ENCODE results near the gene FCSK.
"Not testable (repeated sequence)": the region's sequence is repeated elsewhere in the genome, so short reads cannot be mapped to it uniquely, and the experiment has no call there.

Gene FCSK

GRCh38 chr16:70448075-70448474 lies 6.3 kb upstream of the FCSK start:
- TF ChIP-seq CTCF (IDR thresholded peaks at IDR 0.05; ENCODE audit: poor library complexity, severe bottlenecking) = no peak
- ATAC-seq (ENCODE audit: low read depth) (no peak), DNase-seq (ENCODE audit: low spot score) (no peak)

GRCh38 chr16:70450142-70451003 lies 4.0 kb upstream of the FCSK start:
- H3K27ac ChIP-seq (ENCODE audit: poor library complexity, severe bottlenecking); H3K4me3 ChIP-seq (ENCODE audit: severe bottlenecking); ATAC-seq (ENCODE audit: low read depth); H3K36me3 ChIP-seq (ENCODE audit: low read depth); DNase-seq (ENCODE audit: low spot score); H3K9me3 ChIP-seq (ENCODE audit: severe bottlenecking); H3K4me1 ChIP-seq (ENCODE audit: insufficient read depth, poor library complexity, severe bottlenecking); H3K27me3 ChIP-seq (ENCODE audit: insufficient read depth, poor library complexity, severe bottlenecking): not testable (repeated sequence)

More at GRCh38 chr16:70448075-70448474, 6.3 kb upstream of the FCSK start:
- Histone ChIP-seq H3K4me1 (ENCODE audit: insufficient read depth, poor library complexity, severe bottlenecking) (no peaks in the 10 kb centered on the region), H3K27me3 (ENCODE audit: insufficient read depth, poor library complexity, severe bottlenecking) (no peaks in the 10 kb centered on the region), H3K4me3 (ENCODE audit: severe bottlenecking) (no peak overlapping the region), H3K27ac (ENCODE audit: poor library complexity, severe bottlenecking) (no peak overlapping the region), H3K36me3 (ENCODE audit: low read depth) (no peaks in the 10 kb centered on the region), H3K9me3 (ENCODE audit: severe bottlenecking) (no peaks in the 10 kb centered on the region)

- not testable (repeated sequence) for ATAC-seq (ENCODE audit: low read depth); DNase-seq (ENCODE audit: low spot score); H3K4me1 ChIP-seq (ENCODE audit: insufficient read depth, poor library complexity, severe bottlenecking); H3K27me3 ChIP-seq (ENCODE audit: insufficient read depth, poor library complexity, severe bottlenecking); H3K27ac ChIP-seq (ENCODE audit: poor library complexity, severe bottlenecking); H3K4me3 ChIP-seq (ENCODE audit: severe bottlenecking); H3K9me3 ChIP-seq (ENCODE audit: severe bottlenecking); H3K36me3 ChIP-seq (ENCODE audit: low read depth)
Measured at GRCh38 chr16:70451004-70451340, 3.4 kb upstream of the FCSK start.

GRCh38 chr16:70453117-70453891 lies 1.1 kb upstream of the FCSK start:
- peak overlapping the region; percentile 61 for H3K27ac ChIP-seq (ENCODE audit: poor library complexity, severe bottlenecking)
- ATAC-seq (ENCODE audit: low read depth) (no peak), DNase-seq (ENCODE audit: low spot score) (no peak)
- no peak for TF ChIP-seq CTCF (IDR thresholded peaks at IDR 0.05; ENCODE audit: poor library complexity, severe bottlenecking)
- no peaks in the 10 kb centered on the region for H3K27me3 ChIP-seq (ENCODE audit: insufficient read depth, poor library complexity, severe bottlenecking)
- H3K36me3 ChIP-seq (ENCODE audit: low read depth) = no peaks in the 10 kb centered on the region
- H3K4me3 ChIP-seq (ENCODE audit: severe bottlenecking) = peak overlapping the region; percentile 92
- no peaks in the 10 kb centered on the region for H3K9me3 ChIP-seq (ENCODE audit: severe bottlenecking)
- H3K4me1 ChIP-seq (ENCODE audit: insufficient read depth, poor library complexity, severe bottlenecking) = peaks cover 4% of the 10 kb centered on the region

GRCh38 chr16:70453892-70454221 lies 538 bp upstream of the FCSK start:
- no peak for ATAC-seq (ENCODE audit: low read depth)
- Histone ChIP-seq H3K27me3 (ENCODE audit: insufficient read depth, poor library complexity, severe bottlenecking) (no peaks in the 10 kb centered on the region), H3K36me3 (ENCODE audit: low read depth) (no peaks in the 10 kb centered on the region), H3K27ac (ENCODE audit: poor library complexity, severe bottlenecking) (peak overlapping the region; percentile 61), H3K4me1 (ENCODE audit: insufficient read depth, poor library complexity, severe bottlenecking) (peaks cover 4% of the 10 kb centered on the region), H3K9me3 (ENCODE audit: severe bottlenecking) (no peaks in the 10 kb centered on the region), H3K4me3 (ENCODE audit: severe bottlenecking) (peak overlapping the region; percentile 92)
- DNase-seq (ENCODE audit: low spot score) = no peak
- no peak for TF ChIP-seq CTCF (IDR thresholded peaks at IDR 0.05; ENCODE audit: poor library complexity, severe bottlenecking)
